SU-DHL-6 (cell line): ENCODE measurements around the gene B3GNT2.

Source experiments
- EZH2phosphoT487 ChIP-seq: fragments of 200-600 bp; sonication (generic), shearing (Covaris generic); conservative IDR thresholded peaks from 2 replicates; pipeline ENCODE4 v1.6.1; 2018; ENCODE audit warnings: mild to moderate bottlenecking, antibody characterized with exemption, low read length, moderate library complexity, mixed read lengths
- TF ChIP-seq, protein P1 (sequence below): fragments of 200-600 bp; sonication (generic); IDR thresholded peaks from one replicate; pipeline ENCODE4 v1.5.1; 2017; ENCODE audit warnings: antibody characterized with exemption, mild to moderate bottlenecking, low read length, moderate library complexity; ENCODE audit not compliant: insufficient read depth, poor library complexity, severe bottlenecking

GRCh38 chr2:62202019-62202722 lies 6.3 kb downstream of the B3GNT2 start:
- TF ChIP-seq, protein P1, sequence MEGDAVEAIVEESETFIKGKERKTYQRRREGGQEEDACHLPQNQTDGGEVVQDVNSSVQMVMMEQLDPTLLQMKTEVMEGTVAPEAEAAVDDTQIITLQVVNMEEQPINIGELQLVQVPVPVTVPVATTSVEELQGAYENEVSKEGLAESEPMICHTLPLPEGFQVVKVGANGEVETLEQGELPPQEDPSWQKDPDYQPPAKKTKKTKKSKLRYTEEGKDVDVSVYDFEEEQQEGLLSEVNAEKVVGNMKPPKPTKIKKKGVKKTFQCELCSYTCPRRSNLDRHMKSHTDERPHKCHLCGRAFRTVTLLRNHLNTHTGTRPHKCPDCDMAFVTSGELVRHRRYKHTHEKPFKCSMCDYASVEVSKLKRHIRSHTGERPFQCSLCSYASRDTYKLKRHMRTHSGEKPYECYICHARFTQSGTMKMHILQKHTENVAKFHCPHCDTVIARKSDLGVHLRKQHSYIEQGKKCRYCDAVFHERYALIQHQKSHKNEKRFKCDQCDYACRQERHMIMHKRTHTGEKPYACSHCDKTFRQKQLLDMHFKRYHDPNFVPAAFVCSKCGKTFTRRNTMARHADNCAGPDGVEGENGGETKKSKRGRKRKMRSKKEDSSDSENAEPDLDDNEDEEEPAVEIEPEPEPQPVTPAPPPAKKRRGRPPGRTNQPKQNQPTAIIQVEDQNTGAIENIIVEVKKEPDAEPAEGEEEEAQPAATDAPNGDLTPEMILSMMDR, result no peak
- no peak for TF ChIP-seq EZH2phosphoT487
